Inflammatory macrophage (primary cell): ENCODE data around the gene CCDC57.

Experiments used
- DNase-seq, 2 donors: peaks; one replicate each; pipeline ENCODE4 v3.0.0-alpha.2; 2020 to 2022

The CCDC57 gene

DNA sequence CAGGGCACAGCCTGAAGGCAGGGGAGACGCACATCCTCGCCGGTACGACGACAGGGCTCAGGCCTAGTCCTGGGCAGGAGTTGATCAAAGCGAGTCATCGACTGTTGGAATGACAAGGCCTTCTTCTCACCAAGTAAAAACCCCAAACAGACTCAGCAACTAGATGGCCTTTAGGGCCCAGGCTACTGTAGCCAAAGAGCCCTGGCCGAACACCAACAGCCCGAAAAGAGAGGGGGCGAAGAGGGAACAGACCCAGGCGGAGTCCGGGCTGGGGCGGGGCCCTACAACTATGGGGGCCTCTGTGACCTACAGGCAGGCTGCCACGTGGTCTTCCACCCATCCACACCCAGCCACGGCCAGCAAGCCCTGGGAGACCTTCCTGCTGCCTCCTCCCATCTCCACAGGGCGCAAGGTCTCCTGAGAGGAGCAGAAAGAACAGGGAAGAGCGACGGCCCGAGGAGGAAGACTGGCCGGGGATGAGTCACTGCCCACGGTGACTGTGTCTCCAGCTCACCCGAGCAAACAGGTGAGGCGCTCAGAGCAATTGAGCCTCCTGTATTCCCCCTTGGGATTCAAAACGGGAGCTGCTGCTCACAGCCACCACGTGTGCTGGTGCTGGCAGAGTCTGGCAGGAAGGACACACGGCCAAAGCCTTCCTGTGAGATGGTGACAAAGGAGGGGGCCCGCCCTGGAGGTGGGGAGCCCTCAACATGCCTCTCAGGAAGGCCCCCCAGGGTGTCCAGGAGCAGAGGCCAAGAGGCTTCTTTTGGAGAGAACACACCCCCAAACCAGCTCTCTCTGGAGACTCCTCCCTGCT is 33.9 kb upstream of the CCDC57 start:
- DNase-seq, result no peak

GRCh38 chr17:82246040-82246364 is 33.4 kb upstream of the CCDC57 start:
- no peak for DNase-seq

GRCh38 chr17:82245134-82246039 is 32.7 kb upstream of the CCDC57 start:
- DNase-seq, result no peak

- peak in 1 of 2 donors; percentile 46 for DNase-seq
Measured at GRCh38 chr17:82244413-82245133, 31.9 kb upstream of the CCDC57 start.

GRCh38 chr17:82243648-82244412 is 31.2 kb upstream of the CCDC57 start:
- DNase-seq, result no peak

DNA sequence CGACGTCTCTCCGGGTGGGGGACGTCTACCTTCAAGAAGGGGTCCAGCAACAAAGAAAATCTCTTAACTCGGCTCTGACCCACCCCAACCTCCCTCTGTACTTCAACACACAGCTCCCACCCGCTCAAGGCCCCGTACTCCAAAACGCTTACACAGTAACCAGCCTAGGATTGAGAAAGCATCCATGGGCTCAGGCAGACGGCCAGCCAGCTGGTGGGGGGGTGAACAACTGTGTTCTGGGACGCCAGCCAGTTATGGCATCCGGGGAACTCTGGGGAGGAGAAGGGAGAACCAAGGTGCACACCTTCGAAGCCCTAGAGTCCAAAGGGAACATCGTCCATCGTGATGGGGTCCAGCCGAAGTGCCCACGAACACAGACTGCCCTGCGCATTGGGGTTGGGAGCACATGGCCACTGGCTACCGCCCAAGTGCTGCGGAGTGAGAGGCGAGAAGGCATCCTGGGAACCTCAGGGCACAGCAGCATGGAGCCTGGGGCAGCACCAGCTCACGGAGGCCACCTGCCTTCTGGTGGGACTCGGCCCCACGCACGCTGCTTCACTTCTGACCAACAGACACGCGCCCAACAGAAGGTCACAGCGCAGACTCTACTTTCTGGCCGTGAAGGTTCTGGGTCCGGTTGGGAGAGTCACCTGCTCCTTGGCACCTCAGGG is 30.5 kb upstream of the CCDC57 start:
- no peak for DNase-seq

DNA sequence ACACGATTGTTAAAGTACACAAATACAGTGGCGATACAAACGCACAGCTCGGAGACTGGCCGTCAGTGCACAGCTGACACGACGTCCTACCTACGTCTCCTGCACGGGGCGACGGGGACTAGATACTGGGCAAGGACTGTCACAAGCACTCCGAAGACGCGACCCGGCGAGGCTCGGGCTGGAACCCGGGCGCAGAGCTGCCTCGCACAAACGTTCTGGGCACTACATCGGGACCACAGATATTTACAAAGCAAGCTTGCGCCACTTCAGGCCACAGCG is 30.0 kb upstream of the CCDC57 start:
- DNase-seq, result no peak

DNA sequence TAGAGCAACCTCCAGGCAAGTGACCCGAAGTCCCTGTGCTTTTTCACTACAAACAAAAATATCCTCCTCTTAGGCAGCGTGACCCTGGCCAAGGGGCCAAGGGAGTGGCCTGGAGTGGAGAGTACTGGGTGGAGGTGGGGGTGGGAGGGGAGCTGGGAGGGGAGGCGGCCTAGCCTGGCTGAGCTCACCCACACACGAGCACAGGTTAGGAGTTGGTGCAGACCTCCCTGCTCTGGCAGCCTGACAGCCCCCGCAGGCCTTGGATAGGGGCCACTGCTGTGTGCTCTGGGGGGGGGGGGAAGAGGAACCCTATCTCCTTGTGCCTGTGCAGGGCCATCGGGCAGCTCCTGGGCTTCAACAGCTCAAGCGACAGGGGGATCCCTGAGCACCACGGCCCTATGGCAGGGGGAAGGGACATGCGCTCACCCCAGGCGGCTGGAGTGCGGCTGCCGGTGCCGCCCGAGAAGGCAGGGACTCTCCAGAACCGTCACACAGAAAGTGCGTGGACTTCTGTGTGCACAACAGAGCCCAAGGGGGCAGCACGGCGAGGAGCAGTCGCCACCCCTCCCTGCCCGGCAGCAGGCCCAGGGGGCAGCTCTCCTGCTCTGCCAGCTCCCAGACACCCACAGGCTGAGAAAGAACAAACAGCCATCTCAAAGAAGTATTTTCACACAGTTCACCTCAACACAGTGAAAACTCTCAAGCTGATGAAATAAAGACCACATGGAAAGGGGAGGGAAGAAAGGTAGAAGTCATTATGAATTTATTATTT is 29.5 kb upstream of the CCDC57 start:
- DNase-seq, result no peak

GRCh38 chr17:82241183-82241925 is 28.7 kb upstream of the CCDC57 start:
- DNase-seq, result peak; percentile 89

DNA sequence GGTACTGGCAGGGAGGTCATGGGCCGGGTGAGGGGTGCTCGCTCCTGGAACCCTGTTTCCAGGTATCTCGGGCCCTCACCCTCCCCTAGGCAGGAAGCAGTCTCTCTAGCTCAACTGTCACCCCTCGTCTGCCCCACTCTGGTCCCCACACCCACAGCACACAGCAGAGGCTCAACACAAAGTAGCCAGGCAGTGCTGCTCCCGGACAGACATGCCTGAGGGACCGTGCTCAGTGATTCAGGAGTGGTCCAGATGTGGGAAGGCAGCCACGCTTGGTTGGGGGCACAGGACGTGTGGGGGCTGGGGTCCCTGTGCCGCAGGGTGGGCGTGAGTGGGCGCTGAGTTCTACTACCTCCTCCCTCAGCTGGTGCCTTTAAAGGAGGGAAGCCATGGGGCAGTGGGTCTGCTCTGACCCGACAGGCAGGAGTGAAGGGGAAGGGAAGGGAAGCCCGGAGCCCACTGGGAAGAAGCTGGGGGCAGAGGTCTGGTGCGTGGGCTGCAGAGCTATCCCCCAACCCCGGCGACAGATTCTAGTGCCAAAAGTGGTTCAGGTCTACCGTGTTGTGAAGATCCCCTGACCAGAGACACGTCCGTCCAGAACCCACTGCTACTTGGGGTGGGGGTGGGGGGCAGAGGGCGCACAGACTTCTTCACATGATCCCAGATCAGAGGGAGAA is 28.0 kb upstream of the CCDC57 start:
- DNase-seq, result no peak

GRCh38 chr17:82239926-82240505 is 27.4 kb upstream of the CCDC57 start:
- DNase-seq, result no peak

- DNase-seq, result no peak
Measured at GRCh38 chr17:82239401-82239925, 26.8 kb upstream of the CCDC57 start.

DNA sequence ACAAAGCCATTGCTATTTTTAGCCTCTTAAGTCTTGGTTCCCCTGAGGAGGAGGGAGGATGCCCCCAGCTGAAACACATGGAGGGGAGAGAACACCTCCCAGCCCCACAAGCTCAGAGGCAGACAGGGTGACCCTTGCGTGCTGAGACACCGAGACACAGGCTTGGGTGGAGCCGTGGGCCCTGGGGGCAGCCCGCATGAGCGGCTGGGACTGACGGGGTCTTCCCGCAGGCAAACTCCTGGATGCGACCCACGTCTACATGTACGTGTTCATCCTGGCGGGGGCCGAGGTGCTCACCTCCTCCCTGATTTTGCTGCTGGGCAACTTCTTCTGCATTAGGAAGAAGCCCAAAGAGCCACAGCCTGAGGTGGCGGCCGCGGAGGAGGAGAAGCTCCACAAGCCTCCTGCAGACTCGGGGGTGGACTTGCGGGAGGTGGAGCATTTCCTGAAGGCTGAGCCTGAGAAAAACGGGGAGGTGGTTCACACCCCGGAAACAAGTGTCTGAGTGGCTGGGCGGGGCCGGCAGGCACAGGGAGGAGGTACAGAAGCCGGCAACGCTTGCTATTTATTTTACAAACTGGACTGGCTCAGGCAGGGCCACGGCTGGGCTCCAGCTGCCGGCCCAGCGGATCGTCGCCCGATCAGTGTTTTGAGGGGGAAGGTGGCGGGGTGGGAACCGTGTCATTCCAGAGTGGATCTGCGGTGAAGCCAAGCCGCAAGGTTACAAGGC is 26.0 kb upstream of the CCDC57 start:
- DNase-seq, result peak; percentile 91 to 93

DNA sequence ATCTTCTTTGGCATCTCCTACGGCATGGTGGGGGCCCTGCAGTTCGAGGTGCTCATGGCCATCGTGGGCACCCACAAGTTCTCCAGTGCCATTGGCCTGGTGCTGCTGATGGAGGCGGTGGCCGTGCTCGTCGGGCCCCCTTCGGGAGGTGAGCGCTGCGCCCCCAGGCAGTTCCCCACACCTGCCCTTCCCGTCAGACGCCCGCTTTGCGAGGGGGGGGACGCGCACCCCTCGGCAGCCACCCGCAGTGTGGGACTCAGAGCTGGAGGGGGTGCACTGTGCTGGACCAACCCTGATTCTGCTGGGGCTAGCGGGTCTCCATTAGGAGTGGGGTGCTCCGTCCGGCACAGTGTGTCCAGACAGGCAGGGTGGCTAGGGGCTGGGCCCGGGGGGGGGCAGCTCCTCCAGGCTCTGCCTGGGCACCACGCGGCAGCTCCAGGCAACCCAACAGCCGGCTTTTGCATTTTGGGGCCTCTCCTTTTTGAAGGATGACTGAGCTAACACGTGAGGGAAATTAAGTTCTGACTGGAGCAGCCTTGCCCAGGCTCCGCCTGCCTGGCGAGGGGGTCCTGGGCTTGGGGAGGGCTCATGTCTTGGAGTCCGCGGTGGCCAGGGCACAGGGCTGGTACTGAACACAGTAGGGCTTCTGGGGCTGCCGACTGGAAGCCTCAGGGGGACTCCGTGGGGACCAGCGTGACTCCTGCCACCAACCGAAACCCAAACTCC is 25.3 kb upstream of the CCDC57 start:
- DNase-seq, result no peak

DNA sequence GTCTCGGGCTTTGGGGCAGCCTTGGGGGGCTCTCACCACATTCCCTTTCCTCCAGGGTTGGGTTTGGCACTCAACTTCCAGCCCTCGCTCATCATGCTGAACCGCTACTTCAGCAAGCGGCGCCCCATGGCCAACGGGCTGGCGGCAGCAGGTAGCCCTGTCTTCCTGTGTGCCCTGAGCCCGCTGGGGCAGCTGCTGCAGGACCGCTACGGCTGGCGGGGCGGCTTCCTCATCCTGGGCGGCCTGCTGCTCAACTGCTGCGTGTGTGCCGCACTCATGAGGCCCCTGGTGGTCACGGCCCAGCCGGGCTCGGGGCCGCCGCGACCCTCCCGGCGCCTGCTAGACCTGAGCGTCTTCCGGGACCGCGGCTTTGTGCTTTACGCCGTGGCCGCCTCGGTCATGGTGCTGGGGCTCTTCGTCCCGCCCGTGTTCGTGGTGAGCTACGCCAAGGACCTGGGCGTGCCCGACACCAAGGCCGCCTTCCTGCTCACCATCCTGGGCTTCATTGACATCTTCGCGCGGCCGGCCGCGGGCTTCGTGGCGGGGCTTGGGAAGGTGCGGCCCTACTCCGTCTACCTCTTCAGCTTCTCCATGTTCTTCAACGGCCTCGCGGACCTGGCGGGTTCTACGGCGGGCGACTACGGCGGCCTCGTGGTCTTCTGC is 24.6 kb upstream of the CCDC57 start:
- DNase-seq, result no peak

DNA sequence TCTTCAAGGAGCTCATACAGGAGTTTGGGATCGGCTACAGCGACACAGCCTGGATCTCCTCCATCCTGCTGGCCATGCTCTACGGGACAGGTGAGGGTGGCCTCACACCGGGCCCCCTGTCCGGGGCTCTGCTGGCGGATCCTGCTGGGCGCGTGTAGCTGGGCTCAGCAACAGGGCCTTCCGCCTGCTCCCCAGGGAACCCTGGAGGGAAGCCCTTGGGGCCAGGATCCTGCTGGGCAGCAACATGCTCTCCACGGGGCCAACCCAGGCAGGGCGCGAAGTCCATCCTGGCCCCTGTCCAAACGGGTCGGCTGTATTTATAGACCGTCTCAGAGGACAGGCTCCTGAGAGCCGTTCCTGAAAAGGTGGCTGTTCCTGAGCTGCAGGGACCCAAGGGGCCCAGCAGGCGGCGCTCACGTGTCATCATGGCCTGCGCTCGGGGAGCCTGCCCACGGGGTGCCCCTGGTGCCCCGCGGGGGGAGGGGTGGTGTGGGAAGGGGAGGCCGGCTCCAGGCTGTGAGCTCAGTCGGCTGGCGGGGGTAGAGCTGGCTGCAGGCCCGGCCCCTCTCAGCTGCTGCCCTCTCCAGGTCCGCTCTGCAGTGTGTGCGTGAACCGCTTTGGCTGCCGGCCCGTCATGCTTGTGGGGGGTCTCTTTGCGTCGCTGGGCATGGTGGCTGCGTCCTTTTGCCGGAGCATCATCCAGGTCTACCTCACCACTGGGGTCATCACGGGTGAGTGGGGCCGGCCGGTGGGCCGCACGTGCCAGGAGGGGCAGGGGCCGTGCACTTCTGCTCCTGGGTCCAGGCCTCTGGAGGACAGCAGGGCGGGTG is 23.7 kb upstream of the CCDC57 start:
- peak; percentile 60 to 66 for DNase-seq
